ENCODE data around the gene NAXD. TPM values are rescaled to one million over a fixed set of nuclear protein-coding genes. Genes with fewer than 3 reads are reported as not detected.

NAXD gene
- total RNA-seq, 1 experiment from 2014 or later: 15.1 TPM

DNA sequence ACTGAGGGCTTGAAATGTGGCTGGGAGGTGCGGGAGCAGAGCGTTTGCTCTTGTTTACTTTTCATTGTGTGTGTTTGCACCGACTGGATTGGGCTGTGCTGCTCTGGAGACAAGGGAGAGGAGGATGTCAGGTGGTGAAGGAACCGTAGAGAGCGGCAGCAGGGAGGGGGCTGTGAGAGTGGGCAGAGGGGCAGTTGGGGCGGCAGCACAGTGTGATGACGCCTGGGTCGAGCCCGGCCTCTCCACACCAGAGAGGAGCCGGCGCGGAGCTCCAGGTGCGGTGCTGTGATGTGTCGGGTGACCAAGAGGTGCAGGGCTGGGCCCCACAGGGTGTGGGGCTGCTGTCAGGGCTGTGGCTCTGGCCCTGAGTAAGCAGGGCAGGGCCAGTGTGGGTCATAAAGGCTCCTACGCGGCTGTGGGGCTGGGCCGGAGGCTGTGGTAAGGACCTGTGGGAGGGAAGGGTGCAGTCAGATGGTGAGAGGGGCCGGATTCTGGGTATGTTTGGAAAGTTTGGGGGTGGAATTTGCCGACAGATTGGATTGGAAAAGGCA is 10.5 kb downstream of the NAXD start:
- Histone ChIP-seq H3K4me1 (ENCODE audit: control insufficient read depth, insufficient read depth, low read length) (no peaks in the 10 kb centered on the region), H3K9me3 (ENCODE audit: control insufficient read depth, insufficient read depth, low read depth, low read length) (no peaks in the 10 kb centered on the region), H3K36me3 (ENCODE audit: control insufficient read depth, insufficient read depth, low read length) (no peaks in the 10 kb centered on the region), H3K27ac (ENCODE audit: low read length) (no peak overlapping the region), H3K27me3 (ENCODE audit: control insufficient read depth, insufficient read depth, low read length) (no peaks in the 10 kb centered on the region), H3K4me3 (ENCODE audit: low read depth in 2 of 2, low read length in 2 of 2) (no peak overlapping the region)
- no TSS peak for BruUV-seq (replicated peaks)
- ATAC-seq (no peak), DNase-seq (ENCODE audit: low read depth, low spot score) (no peak)
- in situ Hi-C loops (cut with HindIII; ENCODE audit: low pct_unique_long_range_greater_than_20kb, low sequenced_read_pairs) (no loop called here), intact Hi-C loops (cut with micrococcal nuclease; ENCODE audit: unreplicated experiment) (no loop called here)
- ChIA-PET CTCF (no interaction called here), POLR2A (no interaction called here)
- no peak for TF ChIP-seq CTCF (IDR thresholded peaks at IDR 0.05)
- TF ChIP-seq, protein P1, sequence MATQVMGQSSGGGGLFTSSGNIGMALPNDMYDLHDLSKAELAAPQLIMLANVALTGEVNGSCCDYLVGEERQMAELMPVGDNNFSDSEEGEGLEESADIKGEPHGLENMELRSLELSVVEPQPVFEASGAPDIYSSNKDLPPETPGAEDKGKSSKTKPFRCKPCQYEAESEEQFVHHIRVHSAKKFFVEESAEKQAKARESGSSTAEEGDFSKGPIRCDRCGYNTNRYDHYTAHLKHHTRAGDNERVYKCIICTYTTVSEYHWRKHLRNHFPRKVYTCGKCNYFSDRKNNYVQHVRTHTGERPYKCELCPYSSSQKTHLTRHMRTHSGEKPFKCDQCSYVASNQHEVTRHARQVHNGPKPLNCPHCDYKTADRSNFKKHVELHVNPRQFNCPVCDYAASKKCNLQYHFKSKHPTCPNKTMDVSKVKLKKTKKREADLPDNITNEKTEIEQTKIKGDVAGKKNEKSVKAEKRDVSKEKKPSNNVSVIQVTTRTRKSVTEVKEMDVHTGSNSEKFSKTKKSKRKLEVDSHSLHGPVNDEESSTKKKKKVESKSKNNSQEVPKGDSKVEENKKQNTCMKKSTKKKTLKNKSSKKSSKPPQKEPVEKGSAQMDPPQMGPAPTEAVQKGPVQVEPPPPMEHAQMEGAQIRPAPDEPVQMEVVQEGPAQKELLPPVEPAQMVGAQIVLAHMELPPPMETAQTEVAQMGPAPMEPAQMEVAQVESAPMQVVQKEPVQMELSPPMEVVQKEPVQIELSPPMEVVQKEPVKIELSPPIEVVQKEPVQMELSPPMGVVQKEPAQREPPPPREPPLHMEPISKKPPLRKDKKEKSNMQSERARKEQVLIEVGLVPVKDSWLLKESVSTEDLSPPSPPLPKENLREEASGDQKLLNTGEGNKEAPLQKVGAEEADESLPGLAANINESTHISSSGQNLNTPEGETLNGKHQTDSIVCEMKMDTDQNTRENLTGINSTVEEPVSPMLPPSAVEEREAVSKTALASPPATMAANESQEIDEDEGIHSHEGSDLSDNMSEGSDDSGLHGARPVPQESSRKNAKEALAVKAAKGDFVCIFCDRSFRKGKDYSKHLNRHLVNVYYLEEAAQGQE (IDR thresholded peaks at IDR 0.05; ENCODE audit: insufficient read depth in 1 of 2, low read depth in 2 of 2, low read length in 1 of 2): no peak
- TF ChIP-seq SIN3A (IDR thresholded peaks at IDR 0.05; ENCODE audit: borderline replicate concordance, insufficient read depth, low read depth, low read length): no peak
- TF ChIP-seq TCF7L2 (IDR thresholded peaks at IDR 0.05; ENCODE audit: low read depth, low read length): no peak
- no peak for TF ChIP-seq POLR2AphosphoS5 (IDR thresholded peaks at IDR 0.05; ENCODE audit: low read depth, low read length)

DNA sequence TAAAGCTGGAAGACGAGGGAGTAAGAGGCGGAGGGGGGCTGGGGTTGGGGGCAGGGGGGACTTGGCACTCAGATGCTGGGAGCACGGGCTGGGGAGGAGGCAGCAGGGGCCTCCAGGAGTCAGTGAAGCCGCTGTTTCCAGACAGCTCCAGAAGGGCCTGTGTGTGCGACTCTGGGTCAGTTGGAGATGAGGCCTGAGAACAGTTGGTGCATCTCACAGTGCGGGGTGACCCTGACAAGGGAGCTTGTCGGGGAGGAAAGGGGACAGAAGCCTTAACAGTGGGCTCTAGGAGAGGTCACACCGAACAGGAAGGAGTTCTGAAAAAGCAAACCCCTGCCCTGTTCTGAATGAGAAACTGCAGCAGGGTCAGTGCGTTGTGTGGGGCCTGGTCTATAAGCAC is 11.2 kb downstream of the NAXD start:
- POLR2A ChIA-PET: no interaction called here
- ATAC-seq: no peak
- H3K27me3 ChIP-seq (ENCODE audit: control insufficient read depth, insufficient read depth, low read length): no peaks in the 10 kb centered on the region
- CTCF ChIA-PET: no interaction called here
- H3K4me3 ChIP-seq (ENCODE audit: low read depth in 2 of 2, low read length in 2 of 2): no peak overlapping the region
- DNase-seq (ENCODE audit: low read depth, low spot score): no peak
- intact Hi-C loops (cut with micrococcal nuclease; ENCODE audit: unreplicated experiment) (no loop called here), in situ Hi-C loops (cut with HindIII; ENCODE audit: low pct_unique_long_range_greater_than_20kb, low sequenced_read_pairs) (no loop called here)
- H3K4me1 ChIP-seq (ENCODE audit: control insufficient read depth, insufficient read depth, low read length): no peaks in the 10 kb centered on the region
- H3K9me3 ChIP-seq (ENCODE audit: control insufficient read depth, insufficient read depth, low read depth, low read length): no peaks in the 10 kb centered on the region
- H3K27ac ChIP-seq (ENCODE audit: low read length): no peak overlapping the region
- BruUV-seq (replicated peaks): no TSS peak
- H3K36me3 ChIP-seq (ENCODE audit: control insufficient read depth, insufficient read depth, low read length): no peaks in the 10 kb centered on the region
- TF ChIP-seq POLR2AphosphoS5 (IDR thresholded peaks at IDR 0.05; ENCODE audit: low read depth, low read length): no peak
- TF ChIP-seq TCF7L2 (IDR thresholded peaks at IDR 0.05; ENCODE audit: low read depth, low read length): no peak

DNA sequence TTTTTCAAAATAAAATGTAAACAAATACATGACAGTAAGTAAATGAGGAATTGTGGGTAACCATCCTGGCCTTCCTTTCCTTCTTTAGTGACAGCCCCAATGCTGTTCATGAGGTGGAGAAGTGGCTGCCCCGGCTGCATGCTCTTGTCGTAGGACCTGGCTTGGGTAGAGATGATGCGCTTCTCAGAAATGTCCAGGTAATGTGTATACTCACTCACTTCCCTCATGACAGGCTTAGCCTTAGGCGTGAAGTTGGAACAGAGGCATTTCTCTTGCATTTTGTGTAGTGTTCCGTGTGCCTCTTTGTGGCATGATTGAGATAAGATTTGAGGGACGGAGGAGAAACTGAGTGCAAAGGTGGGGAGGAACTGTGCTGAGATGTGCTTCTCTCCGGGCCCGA is 12.0 kb downstream of the NAXD start:
- POLR2A ChIA-PET: no interaction called here
- DNase-seq (ENCODE audit: low read depth, low spot score): no peak
- TF ChIP-seq, protein P1 (IDR thresholded peaks at IDR 0.05; ENCODE audit: insufficient read depth in 1 of 2, low read depth in 2 of 2, low read length in 1 of 2): no peak
- TF ChIP-seq CTCF (IDR thresholded peaks at IDR 0.05) (no peak), POLR2AphosphoS5 (IDR thresholded peaks at IDR 0.05; ENCODE audit: low read depth, low read length) (no peak), TCF7L2 (IDR thresholded peaks at IDR 0.05; ENCODE audit: low read depth, low read length) (no peak), SIN3A (IDR thresholded peaks at IDR 0.05; ENCODE audit: borderline replicate concordance, insufficient read depth, low read depth, low read length) (no peak)
- H3K4me1 ChIP-seq (ENCODE audit: control insufficient read depth, insufficient read depth, low read length): no peaks in the 10 kb centered on the region
- H3K27me3 ChIP-seq (ENCODE audit: control insufficient read depth, insufficient read depth, low read length): no peaks in the 10 kb centered on the region
- no peak overlapping the region for H3K27ac ChIP-seq (ENCODE audit: low read length)
- no TSS peak for BruUV-seq (replicated peaks)
- no peak overlapping the region for H3K4me3 ChIP-seq (ENCODE audit: low read depth in 2 of 2, low read length in 2 of 2)
- intact Hi-C loops (cut with micrococcal nuclease; ENCODE audit: unreplicated experiment): no loop called here
- H3K9me3 ChIP-seq (ENCODE audit: control insufficient read depth, insufficient read depth, low read depth, low read length): no peaks in the 10 kb centered on the region
- ATAC-seq: no peak
- in situ Hi-C loops (cut with HindIII; ENCODE audit: low pct_unique_long_range_greater_than_20kb, low sequenced_read_pairs): no loop called here
- H3K36me3 ChIP-seq (ENCODE audit: control insufficient read depth, insufficient read depth, low read length): no peaks in the 10 kb centered on the region
- CTCF ChIA-PET: no interaction called here

Measured in Panc1 (cell line).